NCI-H524 treated with DMSO at 0.1 percent for 48 hours (cell line): ENCODE results near the gene GSC2.
A peak's percentile ranks its signal among the peaks of the same experiment; 100 is the strongest.

Source experiments
- DNase-seq: peaks from one replicate; lab custom pipeline; 2025; lab: John Stamatoyannopoulos, UW

The GSC2 gene

DNA sequence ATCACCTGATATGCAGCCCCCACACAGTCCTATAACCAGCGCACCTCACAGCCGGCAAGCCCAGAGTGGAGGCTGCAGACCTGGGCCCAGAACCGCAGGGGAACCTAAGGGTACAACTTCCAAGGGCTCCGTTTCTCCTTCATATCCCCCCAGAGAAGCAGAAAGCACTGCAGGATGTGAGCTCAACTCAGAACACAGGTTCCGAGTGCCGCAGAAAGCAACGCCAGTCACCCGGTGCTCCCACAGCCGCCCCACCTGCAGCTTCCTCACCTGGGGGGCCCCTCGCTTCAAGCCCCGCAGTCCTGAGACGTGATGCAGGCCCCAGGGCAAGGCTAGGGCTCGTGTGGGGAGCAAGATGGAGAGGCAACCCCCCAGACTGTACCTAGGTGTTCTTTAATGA lies 16.5 kb downstream of the GSC2 start:
- no peak for DNase-seq

DNA sequence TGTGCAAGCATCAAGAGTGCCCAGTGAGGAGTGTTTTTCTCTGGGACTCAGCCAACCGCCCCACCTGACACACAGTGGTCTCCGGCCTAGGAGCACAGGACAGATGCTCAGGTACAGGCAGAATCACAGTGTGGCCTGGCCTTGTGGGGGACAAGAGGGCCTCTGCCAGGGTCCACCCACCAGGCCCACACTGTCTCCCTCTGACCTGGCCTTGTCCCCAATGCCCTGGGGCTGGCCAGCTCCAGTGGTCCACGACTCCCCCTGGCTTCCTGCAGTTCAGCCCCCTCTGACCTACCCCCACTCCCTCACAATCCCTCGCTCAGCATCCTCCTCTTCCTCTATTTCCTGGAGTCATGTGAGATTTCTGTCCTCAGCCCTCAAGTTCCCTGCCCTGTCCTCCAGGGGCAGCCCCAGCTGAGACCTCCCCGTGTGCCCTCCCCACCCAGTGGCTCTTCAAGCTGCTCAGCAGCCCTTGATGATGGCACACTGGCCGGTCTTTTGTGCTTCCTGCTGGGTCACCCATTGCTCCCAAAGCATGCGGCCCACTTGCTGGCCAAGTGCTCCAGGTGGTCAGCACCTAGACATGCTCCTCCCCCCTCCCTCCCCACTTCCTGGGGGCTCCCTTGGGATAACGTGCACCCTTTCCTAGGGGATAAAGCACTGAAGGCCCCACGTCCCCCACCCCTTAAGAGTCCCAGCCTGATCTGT lies 17.2 kb downstream of the GSC2 start:
- no peak for DNase-seq

DNA sequence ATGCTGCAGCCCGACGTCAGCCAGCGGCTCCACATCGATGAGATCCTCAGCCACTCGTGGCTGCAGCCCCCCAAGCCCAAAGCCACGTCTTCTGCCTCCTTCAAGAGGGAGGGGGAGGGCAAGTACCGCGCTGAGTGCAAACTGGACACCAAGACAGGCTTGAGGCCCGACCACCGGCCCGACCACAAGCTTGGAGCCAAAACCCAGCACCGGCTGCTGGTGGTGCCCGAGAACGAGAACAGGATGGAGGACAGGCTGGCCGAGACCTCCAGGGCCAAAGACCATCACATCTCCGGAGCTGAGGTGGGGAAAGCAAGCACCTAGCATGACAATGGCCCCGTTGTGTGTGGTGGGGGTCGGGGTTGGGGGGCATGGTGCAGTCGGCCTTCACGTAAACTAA lies 17.9 kb downstream of the GSC2 start:
- DNase-seq: no peak

DNA sequence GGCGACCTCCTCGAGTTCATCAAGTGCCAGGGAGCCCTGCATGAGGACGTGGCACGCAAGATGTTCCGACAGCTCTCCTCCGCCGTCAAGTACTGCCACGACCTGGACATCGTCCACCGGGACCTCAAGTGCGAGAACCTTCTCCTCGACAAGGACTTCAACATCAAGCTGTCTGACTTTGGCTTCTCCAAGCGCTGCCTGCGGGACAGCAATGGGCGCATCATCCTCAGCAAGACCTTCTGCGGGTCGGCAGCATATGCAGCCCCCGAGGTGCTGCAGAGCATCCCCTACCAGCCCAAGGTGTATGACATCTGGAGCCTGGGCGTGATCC lies 18.4 kb downstream of the GSC2 start:
- no peak for DNase-seq

DNA sequence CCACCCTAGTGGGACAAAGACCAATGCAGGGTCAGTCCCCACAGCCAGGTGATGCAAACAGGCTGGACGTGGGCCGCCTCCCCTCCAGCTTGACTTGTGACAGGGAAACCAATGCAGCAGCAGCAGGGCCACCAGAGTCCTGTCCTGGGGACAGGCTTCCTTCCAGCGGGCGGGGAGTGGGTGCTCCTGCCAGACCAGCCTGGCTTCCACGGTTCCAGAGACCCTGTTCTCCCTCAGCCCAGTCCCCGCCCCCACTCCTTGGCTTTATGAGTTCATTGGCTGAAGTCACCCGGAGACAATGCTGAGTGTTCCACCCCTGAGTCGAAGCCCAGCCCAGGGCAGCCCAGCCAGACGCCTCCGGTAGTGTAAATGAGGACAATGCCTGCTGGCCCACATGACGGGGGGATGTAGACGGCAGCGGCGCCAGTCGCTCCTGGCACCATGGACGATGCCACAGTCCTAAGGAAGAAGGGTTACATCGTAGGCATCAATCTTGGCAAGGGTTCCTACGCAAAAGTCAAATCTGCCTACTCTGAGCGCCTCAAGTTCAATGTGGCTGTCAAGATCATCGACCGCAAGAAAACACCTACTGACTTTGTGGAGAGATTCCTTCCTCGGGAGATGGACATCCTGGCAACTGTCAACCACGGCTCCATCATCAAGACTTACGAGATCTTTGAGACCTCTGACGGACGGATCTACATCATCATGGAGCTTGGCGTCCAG lies 19.0 kb downstream of the GSC2 start, which contains the start of gene TSSK2:
TSSK2 (plus strand) TSS at position 350 of the 726 bp plus-strand sequence; CDS start at position 442, 92 bp downstream.
- DNase-seq: no peak

DNA sequence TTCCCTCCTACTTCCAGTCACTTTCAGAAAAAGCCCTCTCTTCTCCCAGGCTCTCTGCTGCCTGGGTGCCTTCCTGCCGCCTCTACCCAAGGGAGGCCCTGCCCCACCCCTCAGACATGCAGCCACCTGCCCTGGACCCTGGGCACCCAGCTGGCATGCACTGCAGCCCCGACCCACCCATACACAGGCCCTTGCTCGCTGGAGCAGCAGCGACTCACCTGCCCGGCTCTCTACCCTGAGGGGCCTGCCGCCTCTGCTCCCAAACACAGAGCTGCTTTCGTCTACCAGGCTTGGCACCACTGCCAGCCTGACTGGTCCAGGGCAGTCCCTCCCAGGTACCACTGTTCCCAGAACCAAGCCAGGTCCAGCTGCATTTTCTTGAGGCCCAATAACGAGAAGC lies 20.2 kb downstream of the GSC2 start:
- DNase-seq: no peak

DNA sequence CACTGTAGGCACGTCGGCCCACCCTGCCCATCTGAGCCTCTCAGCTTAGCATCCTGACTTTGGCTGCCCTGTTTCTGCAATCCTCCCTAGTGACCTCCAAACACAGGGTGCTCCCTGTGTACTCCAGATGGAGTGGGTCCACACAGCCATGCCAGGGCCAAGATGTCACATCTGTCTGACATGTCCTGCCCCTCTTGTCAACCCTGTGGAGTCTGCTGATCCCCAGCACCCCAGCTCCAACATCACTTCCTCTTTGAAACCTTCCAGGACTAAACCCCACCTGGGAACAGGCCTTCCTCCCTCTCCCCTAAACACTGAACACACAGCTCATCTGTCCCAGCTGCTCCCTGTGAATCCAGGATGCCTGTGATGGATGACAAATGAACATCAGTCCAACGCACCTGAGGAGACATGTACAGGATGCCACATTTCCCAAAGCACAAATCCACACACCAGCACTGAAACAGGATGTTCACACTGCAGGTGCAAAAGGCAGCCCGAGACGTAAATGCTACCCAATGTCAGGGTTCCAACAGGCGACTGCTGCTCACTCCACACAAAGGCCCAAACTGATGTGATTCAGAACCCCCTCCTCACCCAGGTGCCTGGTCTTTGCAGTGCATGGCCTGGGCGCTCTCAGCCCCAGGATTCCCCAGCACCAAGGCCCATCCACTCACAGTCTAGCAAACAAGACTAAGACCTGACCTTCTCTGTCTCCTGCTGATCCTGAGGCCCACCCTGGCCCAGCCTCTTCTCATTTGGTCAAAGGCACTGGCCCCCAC lies 21.0 kb downstream of the GSC2 start:
- DNase-seq: no peak

DNA sequence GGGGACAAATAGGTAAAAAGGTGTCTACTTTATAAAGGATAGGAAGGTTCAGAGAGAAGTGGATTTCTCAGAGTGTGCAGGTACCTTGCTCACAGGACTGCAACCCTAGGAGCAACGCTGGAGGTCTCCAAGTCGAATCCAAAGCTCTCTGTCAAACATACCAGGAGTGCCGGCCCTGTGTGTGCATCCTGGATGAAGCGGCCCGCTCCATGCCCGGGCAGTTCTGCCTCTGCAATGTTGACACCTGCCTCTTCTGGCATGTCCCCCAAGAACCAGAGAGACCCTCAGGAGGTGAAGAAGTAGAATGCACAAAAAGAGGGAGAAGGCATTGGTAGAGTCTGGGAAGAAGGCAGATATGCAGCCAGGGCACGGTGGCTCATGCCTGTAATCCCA lies 22.1 kb downstream of the GSC2 start:
- no peak for DNase-seq

DNA sequence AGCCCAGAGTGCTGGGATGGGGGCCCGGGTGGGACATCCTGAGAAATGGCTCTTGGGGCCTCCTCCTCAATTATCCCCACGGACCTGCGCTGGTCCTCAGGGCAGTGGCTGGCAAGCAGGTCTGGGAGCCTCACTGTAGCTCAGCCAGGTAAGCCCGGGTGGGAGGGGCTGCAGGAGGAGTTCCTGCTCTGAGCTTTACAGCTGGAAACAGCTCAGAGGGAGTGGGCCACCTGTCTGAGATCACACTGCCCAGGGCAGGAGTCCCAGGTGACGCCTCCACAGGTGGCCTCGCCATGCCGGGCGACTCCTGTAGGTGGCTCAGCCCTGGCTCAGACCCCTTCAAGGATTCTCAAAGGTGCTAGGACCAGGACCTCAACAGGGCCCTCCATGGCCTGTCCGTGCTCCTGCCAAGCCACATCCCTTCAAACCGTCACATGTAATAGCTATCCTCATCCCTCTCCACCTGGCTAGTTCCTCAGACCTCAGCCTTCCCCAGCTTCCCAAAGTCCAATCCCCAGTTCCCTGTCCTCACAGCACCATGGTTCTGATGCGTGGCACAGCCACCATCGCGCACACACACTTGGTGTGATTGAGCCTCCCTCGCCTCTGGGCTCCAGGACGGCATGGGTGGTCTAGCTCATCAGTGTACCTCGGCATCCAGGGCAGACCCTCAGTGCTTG lies 22.6 kb downstream of the GSC2 start:
- DNase-seq: no peak

DNA sequence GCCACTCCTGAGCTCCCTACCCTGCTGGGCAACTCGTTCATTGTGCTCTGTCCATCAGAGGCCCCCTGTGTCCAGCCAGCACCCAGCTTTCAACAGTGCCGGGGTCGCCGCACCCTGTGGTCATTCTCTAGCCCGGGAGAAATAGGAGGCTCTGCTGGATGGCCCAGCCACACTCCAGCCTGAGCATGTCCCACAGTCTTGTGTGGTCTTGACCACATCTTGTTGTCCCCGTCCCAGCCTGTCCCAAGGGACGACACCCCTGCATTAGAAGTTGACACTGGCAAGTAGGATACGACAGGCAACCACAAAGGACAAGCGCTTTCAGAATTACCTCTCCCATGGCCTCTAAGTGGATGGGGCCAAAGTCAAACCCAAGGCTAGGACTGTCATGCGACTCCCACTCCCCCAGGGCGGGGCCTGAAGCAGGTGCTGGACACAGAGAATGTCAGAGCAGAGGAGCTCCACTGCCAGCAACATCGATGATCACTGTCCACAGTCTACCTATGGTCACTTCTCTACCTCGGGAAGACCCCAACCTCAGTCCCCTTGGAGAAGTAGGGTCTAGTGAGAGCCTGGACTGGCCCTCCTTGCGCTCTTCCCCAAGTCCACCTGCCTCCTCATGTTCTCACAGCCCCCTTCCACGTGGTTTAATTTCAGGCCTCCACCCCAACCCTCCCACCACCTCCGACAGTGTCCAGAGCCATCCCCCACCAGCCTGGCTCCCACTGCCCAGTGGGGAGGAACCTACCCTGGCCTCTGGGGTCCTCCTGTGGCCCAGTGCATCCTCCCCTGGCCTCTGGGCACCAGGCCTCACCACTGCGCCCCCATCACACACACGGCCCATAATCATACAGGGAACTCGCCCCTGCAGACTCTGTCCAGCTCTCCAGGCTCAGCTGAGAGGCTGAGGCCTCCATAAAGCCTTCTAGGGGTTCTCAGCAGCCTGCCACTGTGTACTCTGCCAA lies 23.5 kb downstream of the GSC2 start:
- DNase-seq: no peak

DNA sequence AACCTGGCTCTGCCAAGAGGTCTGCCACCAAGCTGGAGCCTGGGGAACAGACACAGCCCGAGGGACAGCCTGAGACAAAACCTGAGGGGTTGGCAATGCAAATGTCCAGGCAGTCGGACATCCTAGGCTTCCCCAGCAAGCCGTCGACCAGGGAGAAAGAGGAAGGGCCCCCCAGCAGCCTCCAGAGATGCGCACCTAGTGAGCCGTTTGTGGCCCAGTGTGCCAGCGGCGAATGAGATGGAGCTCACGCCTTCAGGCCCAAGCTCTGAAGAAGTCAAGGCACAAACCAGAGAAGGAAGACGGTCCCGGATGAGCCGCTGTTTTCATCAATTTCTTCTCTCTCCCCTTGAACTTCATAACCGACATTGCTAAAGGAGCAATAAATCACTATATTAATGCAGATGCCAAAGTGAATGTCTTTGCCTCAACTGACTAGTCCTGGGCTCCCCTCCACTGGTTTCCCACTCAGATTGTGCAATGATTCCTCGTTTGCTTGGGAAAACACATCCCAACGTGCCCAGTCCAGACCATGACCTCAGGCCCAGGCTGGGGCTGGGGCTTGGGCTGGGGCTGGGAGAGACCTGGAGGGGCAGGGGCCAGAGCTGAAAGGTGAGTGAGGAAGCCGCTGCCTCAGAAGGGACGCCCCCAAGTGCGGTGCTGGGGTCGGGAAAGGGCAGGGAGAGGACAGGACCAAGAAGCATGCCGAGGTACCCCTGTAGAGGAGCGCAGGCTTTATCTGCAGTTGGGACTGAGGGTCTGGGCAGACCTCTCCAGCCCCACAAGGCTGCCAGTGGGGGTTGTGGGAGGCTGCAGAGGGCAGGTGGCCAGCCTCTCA lies 24.4 kb downstream of the GSC2 start:
- DNase-seq: no peak

DNA sequence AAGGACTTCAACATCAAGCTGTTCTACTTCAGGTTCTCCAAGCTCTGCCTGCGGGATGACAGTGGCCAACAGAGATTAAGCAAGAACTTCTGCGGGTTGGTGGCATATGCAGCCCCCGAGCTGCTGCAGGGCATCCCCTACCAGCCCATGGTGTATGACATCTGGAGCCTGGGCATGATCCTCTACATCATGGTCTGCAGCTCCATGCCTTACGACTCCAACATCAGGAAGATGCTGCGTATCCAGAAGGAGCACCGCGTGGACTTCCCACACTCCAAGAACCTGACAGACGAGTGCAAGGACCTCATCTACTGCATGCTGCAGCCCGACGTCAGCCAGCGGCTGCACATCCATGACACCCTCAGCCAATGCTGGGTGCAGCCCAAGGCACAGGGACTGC lies 25.1 kb downstream of the GSC2 start:
- no peak for DNase-seq

DNA sequence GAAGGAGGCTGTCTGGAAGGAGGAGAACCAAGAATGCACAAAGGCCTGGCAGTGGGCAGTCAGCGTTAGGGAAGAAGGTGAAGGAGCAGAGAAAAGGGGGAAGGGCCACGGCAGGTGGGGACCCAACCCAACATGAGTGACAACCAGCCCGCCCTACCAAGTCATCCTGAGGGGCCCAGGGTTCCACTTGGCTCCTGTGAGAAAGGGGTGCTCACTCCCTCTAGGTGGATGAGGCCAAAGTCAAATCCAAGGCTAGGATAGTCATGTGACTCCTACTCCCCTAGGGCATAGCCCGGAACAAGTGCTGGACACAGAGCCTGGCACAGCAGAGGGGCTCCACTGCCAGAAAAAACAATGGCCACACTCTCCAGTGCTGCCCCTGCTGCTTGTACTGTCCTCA lies 25.7 kb downstream of the GSC2 start:
- no peak for DNase-seq

DNA sequence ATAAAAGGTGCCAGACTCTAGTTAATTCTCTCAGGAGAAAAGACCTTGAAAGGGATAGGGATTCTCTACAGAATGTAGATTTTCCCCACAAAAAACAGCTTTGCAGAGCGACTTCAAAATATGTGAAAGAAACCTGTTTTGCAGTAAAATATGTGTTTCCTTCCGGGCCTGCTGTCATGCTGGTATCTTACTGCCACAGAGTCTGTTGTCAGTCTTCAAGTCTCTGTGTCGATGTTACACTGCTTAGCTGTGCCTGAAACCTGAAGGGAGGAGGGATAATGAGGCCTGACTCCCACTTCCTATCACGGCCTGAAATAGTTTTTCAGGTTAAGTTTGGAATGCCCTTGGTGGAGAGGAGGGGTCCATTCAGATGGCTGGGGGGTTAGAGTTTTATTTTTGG lies 26.2 kb downstream of the GSC2 start:
- DNase-seq: no peak

DNA sequence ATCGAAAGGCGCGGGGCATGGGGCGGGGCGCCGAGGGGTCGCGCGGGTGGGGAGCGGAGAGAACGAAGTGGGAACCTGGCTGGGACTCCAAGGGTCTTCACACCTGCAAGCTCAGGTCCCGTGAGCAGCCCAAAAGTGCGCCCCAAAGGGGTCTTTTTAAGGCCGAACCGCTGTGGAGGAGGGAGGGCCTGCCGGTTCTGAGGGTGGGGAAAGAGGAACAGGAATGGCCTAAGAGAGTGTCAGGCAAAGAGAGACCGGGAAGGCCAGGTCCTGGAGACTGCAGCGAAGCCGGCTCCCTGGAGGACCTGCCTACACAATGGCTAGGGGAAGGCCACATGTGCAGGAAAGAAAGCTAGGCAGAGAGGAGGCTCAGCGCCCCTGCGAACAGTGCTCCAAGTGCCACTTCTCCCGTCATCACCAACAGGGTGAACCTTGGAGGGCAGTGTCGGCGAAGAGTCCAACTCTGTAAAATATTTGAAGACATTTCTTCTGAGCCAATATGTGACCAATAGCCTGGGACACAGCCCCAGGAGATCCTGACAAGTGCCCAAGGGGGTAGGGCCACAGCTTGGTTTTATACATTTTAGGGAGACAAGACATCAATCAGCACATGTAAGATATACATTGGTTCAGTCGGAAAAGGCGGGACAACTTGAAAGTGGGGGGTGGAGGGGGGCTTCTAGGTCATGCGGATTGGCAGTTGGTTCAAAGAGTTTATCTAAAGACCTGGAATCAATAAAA lies 27.2 kb downstream of the GSC2 start:
- no peak for DNase-seq

DNA sequence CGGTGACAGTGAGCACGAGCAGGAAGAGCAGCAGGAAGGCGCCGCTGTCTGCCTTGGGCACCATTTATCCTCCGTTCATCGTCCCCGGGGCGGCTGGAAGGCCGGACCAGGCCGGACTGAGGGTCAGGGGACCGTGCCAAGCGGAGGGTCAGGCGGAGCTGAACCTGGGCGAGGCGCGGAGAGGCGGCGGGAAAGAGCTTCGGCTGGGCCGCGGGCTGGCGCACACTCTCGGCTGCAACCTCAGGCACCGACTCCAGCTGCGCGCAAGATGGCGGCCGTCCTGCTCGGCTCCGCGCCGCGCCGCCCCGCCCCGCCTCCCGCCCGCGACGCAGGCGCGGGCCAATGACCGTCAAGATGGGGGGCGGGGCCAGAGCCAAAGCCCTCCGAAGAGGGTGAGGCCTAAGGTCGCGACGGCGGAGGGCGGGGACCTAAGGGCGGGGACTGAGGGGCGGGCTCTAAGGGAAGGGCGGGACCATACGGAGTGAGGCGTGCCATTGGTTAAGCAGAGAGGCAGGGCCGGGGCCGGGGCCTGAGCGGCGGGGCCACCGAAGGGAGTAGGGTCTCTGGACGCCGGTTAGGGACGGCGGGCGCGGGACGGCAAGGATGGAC lies 27.8 kb downstream of the GSC2 start, which contains the start of gene DGCR2:
DGCR2 (minus strand) TSS at position 270 of the 609 bp plus-strand sequence; CDS start at position 64, 206 bp downstream.
- peak; percentile 82 for DNase-seq

DNA sequence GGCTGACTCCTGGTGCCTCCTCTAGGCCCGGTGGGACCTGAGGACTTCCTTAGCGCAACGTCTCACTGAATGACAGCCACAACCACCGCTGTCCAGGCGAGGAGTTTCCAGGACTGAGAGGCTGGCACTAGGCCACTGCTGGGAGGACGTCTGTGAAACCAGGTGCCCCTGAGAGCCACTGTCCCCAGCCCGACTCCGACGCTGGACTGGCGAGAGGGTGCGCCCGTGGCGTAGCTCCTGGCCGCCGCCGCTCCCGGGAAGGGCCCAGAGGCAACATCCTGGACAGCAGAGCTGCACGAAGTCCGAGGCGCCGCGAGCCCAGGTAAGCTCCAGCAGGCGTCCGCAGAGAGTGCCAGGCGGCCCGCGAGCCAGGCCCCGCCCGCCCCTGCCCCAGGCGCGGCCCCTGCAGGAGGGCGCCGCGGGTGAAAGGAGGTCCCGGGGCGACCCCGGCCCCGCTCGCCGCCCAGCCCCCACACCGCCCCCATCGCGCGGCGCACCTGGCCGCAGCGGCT lies 28.4 kb downstream of the GSC2 start:
- DNase-seq: no peak

DNA sequence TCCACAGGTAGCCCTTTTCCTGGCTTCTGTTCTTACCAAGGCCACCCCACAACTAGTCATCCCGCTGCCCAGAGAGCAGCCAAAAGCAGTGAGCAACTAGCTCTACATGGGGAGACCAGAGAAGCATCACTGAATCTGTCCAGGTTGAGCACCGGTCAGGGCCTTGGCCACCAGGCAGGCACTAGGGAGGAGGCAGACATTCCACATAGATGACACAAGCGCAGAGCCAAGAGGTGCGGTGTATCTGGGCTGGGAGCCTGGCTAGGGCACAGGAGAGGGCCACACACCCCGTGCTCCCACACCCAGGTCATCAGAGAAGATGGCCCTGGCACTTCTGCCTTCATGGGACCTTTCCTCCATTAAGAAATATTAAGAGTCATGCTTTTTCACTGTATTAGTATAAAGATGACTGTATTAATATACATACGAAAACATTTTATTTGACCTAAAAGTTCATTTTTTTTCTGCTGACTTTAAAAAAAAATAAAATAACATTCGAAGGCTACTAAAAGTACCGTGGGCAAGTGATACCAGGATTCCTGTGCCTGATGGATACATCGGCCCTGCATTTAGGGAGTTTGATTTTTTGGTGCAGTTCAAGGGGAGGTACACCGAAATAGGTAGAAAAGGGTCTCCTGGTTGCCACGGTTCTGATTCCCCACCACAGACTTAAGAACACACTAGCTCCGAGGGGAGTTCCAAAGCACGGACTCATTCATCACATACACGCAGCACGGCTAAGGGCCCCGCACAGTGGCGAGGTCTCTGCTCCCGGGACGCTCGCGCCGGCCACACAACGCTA lies 29.1 kb downstream of the GSC2 start:
- no peak for DNase-seq
